GM23338 (cell line): ENCODE data around the gene COTL1. TPM values are rescaled to one million over a fixed set of nuclear protein-coding genes. Genes with fewer than 3 reads are reported as not detected.

ENCODE experiments used
- ATAC-seq: fragments of 200-7000 bp; cut with Tn5 transposase; 3 replicates; pipeline ENCODE4 v1.9.1; 2020
- DNase-seq: peaks from one replicate; pipeline ENCODE4 v3.0.0-alpha.2; 2015; ENCODE audit warnings: low spot score
- H2AFZ ChIP-seq: fragments of 200-600 bp; sonication (generic); 2 replicates; pipeline ENCODE4 v1.8.0; 2016; ENCODE audit warnings: antibody characterized with exemption, mild to moderate bottlenecking, moderate library complexity
- H3F3A ChIP-seq: fragments of 200-600 bp; sonication (generic); replicated peaks from 2 replicates; pipeline ENCODE4 v1.8.0; 2017; ENCODE audit warnings: antibody characterized with exemption, mixed run types, low read depth
- H3K27ac ChIP-seq: fragments of 200-600 bp; sonication (generic); 2 replicates; pipeline ENCODE4 v1.6.1; 2016; ENCODE audit warnings: low read depth
- H3K27me3 ChIP-seq: fragments of 200-600 bp; sonication (generic); 2 replicates; pipeline ENCODE4 v1.8.0; 2016; ENCODE audit warnings: mild to moderate bottlenecking, mixed run types, moderate library complexity; ENCODE audit not compliant: insufficient read depth
- H3K36me3 ChIP-seq: fragments of 200-600 bp; sonication (generic); 2 replicates; pipeline ENCODE4 v1.8.0; 2016; ENCODE audit warnings: mild to moderate bottlenecking; ENCODE audit not compliant: insufficient read depth
- H3K4me1 ChIP-seq: fragments of 200-600 bp; sonication (generic); 2 replicates; pipeline ENCODE4 v1.8.0; 2016; ENCODE audit warnings: mild to moderate bottlenecking, moderate library complexity; ENCODE audit not compliant: insufficient read depth
- H3K4me2 ChIP-seq: fragments of 200-600 bp; sonication (generic); 2 replicates; pipeline ENCODE4 v1.7.1; 2017; ENCODE audit warnings: mixed run types
- H3K4me3 ChIP-seq: fragments of 200-600 bp; sonication (generic); 2 replicates; pipeline ENCODE4 v1.6.1; 2016; ENCODE audit warnings: mixed run types
- H3K79me2 ChIP-seq: fragments of 200-600 bp; sonication (generic); replicated peaks from 2 replicates; pipeline ENCODE4 v1.8.0; 2017; ENCODE audit warnings: mild to moderate bottlenecking; ENCODE audit not compliant: insufficient read depth
- H3K9me2 ChIP-seq: fragments of 200-600 bp; sonication (generic); 2 replicates; pipeline ENCODE4 v1.8.0; 2017; ENCODE audit not compliant: insufficient read depth
- H4K20me1 ChIP-seq: fragments of 200-600 bp; sonication (generic); replicated peaks from 2 replicates; pipeline ENCODE4 v1.8.0; 2017; ENCODE audit warnings: mild to moderate bottlenecking; ENCODE audit not compliant: insufficient read depth
- H3K27ac Mint-ChIP-seq: 2 replicates; pipeline ENCODE4 v1.8.0; 2020; ENCODE audit warnings: inconsistent platforms, mild to moderate bottlenecking, moderate library complexity, mixed read lengths
- H3K27me3 Mint-ChIP-seq: 3 replicates; pipeline ENCODE4 v1.8.0; 2022; ENCODE audit warnings: low read depth, mild to moderate bottlenecking, moderate library complexity, mixed read lengths, inconsistent platforms; ENCODE audit not compliant: insufficient read depth, poor library complexity
- H3K36me3 Mint-ChIP-seq: 3 replicates; pipeline ENCODE4 v1.8.0; 2021; ENCODE audit warnings: low read depth, mild to moderate bottlenecking, inconsistent platforms, moderate library complexity, mixed read lengths
- H3K4me1 Mint-ChIP-seq: 3 replicates; pipeline ENCODE4 v1.8.0; 2020; ENCODE audit warnings: mild to moderate bottlenecking, inconsistent platforms, mixed read lengths
- H3K4me3 Mint-ChIP-seq: 3 replicates; pipeline ENCODE4 v1.8.0; 2021; ENCODE audit warnings: moderate library complexity, mild to moderate bottlenecking, inconsistent platforms, mixed read lengths
- H3K9me3 Mint-ChIP-seq: 3 replicates; pipeline ENCODE4 v1.8.0; 2020; ENCODE audit warnings: moderate library complexity, mild to moderate bottlenecking, inconsistent platforms, mixed read lengths
- CREB1 ChIP-seq: fragments of 250-450 bp; sonication (Bioruptor Pico); IDR thresholded peaks from 2 replicates; pipeline ENCODE4 v1.5.0; 2020; ENCODE audit warnings: low read depth, mild to moderate bottlenecking, moderate library complexity
- EZH2 ChIP-seq: fragments of 200-600 bp; sonication (generic); IDR thresholded peaks from one replicate; pipeline ENCODE4 v1.8.0; 2017; ENCODE audit warnings: antibody characterized with exemption, mild to moderate bottlenecking, low read depth; ENCODE audit not compliant: unreplicated experiment
- EZH2phosphoT487 ChIP-seq: fragments of 200-600 bp; sonication (generic); IDR thresholded peaks from one replicate; pipeline ENCODE4 v1.8.1; 2018; ENCODE audit warnings: antibody characterized with exemption; ENCODE audit not compliant: unreplicated experiment
- JUNB ChIP-seq: IDR thresholded peaks from one replicate; pipeline ENCODE4 v1.6.1; 2016; ENCODE audit warnings: antibody characterized with exemption; ENCODE audit not compliant: unreplicated experiment
- POLR2AphosphoS5 ChIP-seq: IDR thresholded peaks from 2 replicates; pipeline ENCODE4 v1.6.1; 2016; ENCODE audit warnings: antibody characterized with exemption, low read depth
- STAT1 ChIP-seq: IDR thresholded peaks from one replicate; pipeline ENCODE4 v1.6.1; 2016; ENCODE audit warnings: antibody characterized with exemption; ENCODE audit not compliant: unreplicated experiment
- ZNF114 ChIP-seq: fragments of 250-450 bp; sonication (Bioruptor Pico); IDR thresholded peaks from 2 replicates; pipeline ENCODE4 v1.5.0; 2020; ENCODE audit warnings: mild to moderate bottlenecking, moderate library complexity
- ZNF331 ChIP-seq: fragments of 250-450 bp; sonication (Bioruptor Pico); IDR thresholded peaks from 2 replicates; pipeline ENCODE4 v1.5.0; 2020; ENCODE audit warnings: low read depth, mild to moderate bottlenecking, moderate library complexity
- polyA plus RNA-seq: library from polyadenylated mRNA; unstranded; fragments of >200 nt; fragmentation: Nextera tagmentation; extraction: Ambion mirVana; gene quantifications from 2 replicates; pipeline ENCODE4 v1.2.1, GENCODE V29; 2016
- total RNA-seq: library from RNA; depleted of rRNA; stranded (reverse); fragments of >200 nt; shearing (Covaris generic); gene quantifications from 2 replicates; pipeline ENCODE4 v1.2.3, GENCODE V29; 2014
- TF ChIP-seq, protein P1 (sequence below): fragments of 250-450 bp; sonication (Bioruptor Pico); IDR thresholded peaks from 2 replicates; pipeline ENCODE4 v1.5.0; 2020; ENCODE audit warnings: mild to moderate bottlenecking, moderate library complexity
- TF ChIP-seq, protein P2 (sequence below): IDR thresholded peaks from 2 replicates; pipeline ENCODE4 v1.6.1; 2016; ENCODE audit warnings: antibody characterized with exemption

Gene COTL1
- total and polyA plus RNA-seq, 2 experiments from 2014 or later: 117 to 166 TPM

DNA sequence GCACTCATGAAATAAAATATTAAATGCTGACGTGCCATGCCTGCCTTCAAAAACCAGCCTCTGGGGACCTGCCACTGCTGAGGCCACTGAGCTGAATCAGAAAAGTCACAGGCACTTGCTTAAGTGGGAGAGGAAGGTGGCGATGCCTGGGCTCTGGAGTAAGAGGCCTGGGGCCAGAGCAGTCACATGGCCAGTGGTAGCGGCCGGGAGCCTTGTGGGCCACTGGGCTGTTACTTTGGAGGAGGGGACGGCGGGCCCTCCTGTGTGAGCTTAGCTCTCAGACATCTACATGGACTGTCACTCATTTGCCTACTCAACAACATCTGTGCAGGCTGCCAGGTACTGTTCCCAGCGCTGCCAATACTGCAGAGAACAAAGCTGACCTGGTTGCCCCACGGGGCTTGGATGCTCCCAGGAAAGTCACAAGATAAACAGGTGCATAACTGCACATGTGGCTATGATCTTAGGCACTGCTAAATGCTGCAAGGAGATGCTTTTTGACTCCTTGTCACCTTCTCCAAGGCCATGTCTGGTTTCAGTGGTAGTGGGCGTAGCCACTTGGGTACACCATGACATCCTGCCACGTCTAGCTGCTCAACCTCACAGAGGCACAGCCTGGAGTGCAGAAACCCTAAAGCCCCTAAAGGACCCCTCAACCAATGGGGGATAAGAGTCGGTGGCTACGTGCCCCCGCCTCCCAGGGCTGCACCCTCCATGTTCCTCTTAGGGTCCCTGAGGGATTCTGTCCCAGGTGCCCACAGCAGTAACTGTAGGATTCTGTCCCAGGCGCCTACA lies 11.6 kb downstream of the COTL1 start:
- Histone ChIP-seq H3K4me2 (no peak overlapping the region), H2AFZ (no peak overlapping the region), H3K27ac (no peak overlapping the region), H3K36me3 (no peaks in the 10 kb centered on the region), H3K4me1 (peaks cover 15% of the 10 kb centered on the region), H3K79me2 (peaks cover 91% of the 10 kb centered on the region), H4K20me1 (peaks cover 37% of the 10 kb centered on the region), H3K9me2 (no peaks in the 10 kb centered on the region), H3K27me3 (no peaks in the 10 kb centered on the region), H3K4me3 (no peak overlapping the region), H3F3A (0 out of 2 replicates have a peak, but pooled peaks cover 9% of the 10 kb centered on the region)
- no peak overlapping the region for H3K4me3 Mint-ChIP-seq
- H3K27me3 Mint-ChIP-seq: peaks cover 14% of the 10 kb centered on the region
- peaks cover 30% of the 10 kb centered on the region for H3K4me1 Mint-ChIP-seq
- ATAC-seq (no peak), DNase-seq (no peak)
- TF ChIP-seq, protein P1, sequence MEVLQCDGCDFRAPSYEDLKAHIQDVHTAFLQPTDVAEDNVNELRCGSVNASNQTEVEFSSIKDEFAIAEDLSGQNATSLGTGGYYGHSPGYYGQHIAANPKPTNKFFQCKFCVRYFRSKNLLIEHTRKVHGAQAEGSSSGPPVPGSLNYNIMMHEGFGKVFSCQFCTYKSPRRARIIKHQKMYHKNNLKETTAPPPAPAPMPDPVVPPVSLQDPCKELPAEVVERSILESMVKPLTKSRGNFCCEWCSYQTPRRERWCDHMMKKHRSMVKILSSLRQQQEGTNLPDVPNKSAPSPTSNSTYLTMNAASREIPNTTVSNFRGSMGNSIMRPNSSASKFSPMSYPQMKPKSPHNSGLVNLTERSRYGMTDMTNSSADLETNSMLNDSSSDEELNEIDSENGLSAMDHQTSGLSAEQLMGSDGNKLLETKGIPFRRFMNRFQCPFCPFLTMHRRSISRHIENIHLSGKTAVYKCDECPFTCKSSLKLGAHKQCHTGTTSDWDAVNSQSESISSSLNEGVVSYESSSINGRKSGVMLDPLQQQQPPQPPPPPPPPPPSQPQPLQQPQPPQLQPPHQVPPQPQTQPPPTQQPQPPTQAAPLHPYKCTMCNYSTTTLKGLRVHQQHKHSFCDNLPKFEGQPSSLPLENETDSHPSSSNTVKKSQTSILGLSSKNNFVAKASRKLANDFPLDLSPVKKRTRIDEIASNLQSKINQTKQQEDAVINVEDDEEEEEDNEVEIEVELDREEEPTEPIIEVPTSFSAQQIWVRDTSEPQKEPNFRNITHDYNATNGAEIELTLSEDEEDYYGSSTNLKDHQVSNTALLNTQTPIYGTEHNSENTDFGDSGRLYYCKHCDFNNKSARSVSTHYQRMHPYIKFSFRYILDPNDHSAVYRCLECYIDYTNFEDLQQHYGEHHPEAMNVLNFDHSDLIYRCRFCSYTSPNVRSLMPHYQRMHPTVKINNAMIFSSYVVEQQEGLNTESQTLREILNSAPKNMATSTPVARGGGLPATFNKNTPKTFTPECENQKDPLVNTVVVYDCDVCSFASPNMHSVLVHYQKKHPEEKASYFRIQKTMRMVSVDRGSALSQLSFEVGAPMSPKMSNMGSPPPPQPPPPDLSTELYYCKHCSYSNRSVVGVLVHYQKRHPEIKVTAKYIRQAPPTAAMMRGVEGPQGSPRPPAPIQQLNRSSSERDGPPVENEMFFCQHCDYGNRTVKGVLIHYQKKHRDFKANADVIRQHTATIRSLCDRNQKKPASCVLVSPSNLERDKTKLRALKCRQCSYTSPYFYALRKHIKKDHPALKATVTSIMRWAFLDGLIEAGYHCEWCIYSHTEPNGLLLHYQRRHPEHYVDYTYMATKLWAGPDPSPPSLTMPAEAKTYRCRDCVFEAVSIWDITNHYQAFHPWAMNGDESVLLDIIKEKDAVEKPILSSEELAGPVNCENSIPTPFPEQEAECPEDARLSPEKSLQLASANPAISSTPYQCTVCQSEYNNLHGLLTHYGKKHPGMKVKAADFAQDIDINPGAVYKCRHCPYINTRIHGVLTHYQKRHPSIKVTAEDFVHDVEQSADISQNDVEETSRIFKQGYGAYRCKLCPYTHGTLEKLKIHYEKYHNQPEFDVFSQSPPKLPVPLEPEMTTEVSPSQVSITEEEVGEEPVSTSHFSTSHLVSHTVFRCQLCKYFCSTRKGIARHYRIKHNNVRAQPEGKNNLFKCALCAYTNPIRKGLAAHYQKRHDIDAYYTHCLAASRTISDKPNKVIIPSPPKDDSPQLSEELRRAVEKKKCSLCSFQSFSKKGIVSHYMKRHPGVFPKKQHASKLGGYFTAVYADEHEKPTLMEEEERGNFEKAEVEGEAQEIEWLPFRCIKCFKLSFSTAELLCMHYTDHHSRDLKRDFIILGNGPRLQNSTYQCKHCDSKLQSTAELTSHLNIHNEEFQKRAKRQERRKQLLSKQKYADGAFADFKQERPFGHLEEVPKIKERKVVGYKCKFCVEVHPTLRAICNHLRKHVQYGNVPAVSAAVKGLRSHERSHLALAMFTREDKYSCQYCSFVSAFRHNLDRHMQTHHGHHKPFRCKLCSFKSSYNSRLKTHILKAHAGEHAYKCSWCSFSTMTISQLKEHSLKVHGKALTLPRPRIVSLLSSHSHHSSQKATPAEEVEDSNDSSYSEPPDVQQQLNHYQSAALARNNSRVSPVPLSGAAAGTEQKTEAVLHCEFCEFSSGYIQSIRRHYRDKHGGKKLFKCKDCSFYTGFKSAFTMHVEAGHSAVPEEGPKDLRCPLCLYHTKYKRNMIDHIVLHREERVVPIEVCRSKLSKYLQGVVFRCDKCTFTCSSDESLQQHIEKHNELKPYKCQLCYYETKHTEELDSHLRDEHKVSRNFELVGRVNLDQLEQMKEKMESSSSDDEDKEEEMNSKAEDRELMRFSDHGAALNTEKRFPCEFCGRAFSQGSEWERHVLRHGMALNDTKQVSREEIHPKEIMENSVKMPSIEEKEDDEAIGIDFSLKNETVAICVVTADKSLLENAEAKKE (CRISPR knock-in tag): no peak
- TF ChIP-seq CREB1 (CRISPR knock-in tag): no peak
- no peak for TF ChIP-seq STAT1
- no peak for TF ChIP-seq ZNF331 (CRISPR knock-in tag)
- TF ChIP-seq ZNF114 (CRISPR knock-in tag): no peak
- TF ChIP-seq POLR2AphosphoS5: no peak
- TF ChIP-seq EZH2: no peak
- TF ChIP-seq, protein P2, sequence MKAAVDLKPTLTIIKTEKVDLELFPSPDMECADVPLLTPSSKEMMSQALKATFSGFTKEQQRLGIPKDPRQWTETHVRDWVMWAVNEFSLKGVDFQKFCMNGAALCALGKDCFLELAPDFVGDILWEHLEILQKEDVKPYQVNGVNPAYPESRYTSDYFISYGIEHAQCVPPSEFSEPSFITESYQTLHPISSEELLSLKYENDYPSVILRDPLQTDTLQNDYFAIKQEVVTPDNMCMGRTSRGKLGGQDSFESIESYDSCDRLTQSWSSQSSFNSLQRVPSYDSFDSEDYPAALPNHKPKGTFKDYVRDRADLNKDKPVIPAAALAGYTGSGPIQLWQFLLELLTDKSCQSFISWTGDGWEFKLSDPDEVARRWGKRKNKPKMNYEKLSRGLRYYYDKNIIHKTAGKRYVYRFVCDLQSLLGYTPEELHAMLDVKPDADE: no peak
- TF ChIP-seq JUNB: no peak
- TF ChIP-seq EZH2phosphoT487: no peak
- H3K36me3 Mint-ChIP-seq: peaks cover 32% of the 10 kb centered on the region
- no peak overlapping the region for H3K27ac Mint-ChIP-seq
- H3K9me3 Mint-ChIP-seq: peaks cover 3% of the 10 kb centered on the region; the same call in 2 of the 3 replicates
